GM11168 (cell line): ENCODE measurements around the gene HOXC10.

Experiments
- in situ Hi-C: fragments of 300-500 bp; cut with MboI; formaldehyde crosslinking; loops from one replicate; pipeline ENCODE4 v1.12.0; 2022; ENCODE audit warnings: low sequenced_read_pairs; ENCODE audit not compliant: unreplicated experiment

Gene HOXC10

DNA sequence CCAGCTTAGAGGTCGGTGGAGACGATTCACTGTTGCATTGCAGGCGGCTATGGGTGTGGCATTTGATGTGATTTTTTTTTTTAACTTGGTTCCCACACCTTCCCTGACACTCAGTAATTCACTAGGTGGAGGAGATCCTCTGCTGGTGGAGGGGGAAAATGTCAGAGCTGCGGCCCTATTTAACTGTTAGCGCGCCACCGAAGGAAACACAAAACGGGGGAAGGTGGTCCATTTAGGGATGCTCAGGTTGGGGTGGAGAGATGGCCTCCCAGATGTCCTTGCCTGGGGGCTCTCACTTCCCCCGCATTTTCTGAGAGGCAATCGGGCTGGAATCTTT, 34.5 kb upstream of the HOXC10 start:
- in situ Hi-C loops = no loop called here

DNA sequence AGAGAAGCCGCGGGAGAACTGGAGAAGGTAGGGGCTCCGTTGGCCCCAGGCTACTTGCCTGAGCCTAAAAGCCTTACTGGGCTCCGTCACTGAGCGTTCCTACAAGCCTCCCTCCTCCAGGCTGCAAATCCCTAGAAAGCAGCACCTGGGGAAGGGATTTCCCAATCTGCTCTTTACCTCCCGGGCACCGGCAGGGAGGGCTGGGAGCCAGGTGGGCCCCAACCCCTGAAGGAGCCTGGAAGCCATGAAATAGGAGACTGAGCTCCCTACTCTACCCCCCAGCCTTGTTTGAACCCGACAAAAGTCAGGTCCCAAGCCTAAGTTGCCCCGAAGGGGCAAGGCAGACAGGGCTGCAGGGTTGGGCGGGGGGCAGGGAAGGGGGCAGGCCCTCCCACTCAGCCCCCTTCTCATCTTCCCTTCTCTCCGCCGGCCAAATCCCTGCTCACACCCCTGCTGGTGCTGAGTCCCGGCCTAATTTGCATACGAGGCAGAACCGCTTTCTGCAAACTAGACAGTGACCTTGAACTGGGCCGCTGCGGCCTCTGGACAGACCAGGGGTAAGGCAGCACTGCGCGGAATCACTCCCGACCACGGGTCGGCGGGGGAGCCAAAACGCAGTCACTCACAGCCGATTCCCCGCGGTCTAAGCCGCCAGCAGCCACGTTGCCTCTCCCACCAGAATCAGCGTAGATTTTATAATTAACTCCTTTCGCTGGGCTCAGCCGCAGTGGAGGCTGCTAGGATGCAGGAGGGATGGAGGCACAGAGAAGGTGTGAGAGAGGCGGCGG, 34.0 kb upstream of the HOXC10 start:
- in situ Hi-C loops = no loop called here

GRCh38 chr12:53951577-53952334, 33.2 kb upstream of the HOXC10 start:
- in situ Hi-C loops = no loop called here

DNA sequence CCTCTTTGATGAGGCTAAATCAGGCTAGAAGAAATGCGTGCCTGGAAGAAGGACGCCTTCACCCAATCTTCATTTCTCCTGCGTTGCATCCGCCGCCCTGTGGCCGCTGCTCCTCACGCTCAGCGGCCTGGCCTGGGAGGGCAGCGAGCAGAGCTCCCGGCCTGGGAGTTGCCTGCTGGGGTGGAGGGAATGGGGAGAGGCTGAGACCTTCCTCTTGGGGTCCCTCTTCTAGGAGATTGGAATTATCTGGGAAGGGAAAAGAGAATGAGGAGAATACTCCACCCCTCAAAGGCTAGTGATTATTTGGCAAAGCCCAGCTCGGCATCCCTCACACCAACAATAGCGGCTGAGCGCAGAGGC, 32.6 kb upstream of the HOXC10 start:
- in situ Hi-C loops = no loop called here

DNA sequence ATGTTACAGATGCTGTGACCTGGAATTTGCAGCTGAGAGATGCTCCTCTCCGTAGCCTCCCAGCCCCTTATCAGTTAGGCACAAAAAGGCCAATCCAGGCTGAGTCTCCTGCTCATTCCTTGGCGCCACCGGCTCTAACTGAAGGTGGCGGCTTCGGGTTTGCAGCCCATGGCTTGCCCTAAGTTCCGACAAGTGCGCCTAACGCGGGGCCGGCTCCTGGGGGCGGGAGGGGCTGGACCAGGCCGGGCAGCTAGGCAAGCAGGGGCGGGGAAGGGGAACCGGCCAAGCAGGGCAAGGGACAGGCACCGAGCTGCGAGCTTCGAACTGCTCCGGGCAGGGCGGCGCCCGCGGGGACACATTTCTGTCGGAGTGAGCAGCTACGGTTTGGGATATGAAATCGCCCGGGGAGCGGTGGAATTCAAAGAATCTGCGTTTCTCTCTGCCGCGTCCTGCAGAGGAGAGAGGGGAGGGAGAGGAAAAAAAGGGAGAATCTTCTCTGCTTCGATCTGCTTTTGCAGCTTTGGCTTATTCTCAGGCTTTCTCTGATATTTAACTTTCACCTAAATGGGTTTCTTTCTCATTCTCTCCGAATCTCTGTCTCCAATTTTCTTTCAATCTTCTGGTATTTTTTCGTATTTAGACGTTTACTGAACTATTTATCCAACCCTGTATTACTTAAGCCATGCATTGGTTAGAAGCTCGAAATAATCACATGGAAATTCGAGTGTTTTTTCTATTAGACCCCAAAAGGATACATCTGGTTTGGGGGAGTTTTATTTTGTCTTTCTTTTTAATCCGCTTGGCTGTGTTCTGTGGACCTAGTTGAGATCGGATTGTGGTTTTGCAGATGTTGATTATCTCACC, 31.8 kb upstream of the HOXC10 start:
- in situ Hi-C loops = no loop called here

DNA sequence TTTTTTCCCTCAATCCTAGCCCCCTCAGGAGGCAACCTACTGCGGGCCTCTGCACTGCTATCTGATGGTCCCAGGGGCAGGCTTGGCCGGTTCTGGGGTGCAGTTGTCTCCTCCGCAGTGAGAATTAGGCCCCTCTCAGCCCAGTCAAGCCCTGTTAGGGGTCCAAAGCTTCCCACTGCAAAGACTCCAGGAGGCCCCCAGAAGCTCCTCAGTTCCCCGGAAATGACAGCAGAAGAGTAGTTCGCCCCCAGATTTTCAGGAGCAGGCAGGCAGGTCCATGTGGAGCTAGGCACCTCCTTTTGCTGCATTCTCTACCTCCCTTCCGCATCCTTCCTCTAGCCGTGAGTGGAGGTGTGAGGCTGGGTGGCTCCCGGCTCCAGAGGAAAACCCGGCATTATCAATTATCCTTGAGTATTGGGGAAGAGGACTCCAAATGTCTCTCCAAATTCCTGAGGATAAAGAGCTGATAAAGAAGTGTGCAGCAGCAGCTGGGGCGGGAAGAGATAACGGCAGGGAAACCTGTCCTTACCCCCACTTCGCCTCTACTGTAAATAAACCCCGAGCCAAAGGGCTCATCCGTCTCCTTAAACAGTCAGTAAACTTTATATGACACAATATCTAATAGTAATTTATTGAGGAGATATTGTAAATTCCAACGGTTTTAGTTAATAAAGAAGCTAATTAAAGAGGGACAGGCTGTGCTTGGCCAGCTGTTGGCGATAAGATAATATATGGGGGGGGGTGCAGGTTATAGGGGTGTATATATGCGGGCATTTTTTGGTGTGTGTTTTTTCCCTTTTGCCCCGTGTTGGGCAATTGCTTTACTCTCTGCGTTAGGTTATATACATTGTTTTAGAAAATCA, 30.9 kb upstream of the HOXC10 start:
- in situ Hi-C loops = no loop called here

DNA sequence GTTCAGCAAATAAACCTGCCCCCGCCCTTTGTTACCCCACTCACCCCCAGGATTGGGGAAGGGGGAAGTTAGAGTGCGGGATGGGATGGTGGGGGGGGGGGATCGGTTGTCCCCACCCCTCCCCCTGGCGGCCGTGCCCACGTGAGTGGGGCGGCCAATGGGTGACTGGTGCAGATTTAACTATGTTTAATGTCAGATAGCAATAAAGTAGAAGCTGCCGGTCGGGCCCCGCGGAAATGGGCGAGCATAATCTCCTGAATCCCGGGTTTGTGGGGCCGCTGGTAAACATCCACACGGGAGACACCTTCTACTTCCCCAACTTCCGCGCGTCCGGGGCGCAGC, 30.3 kb upstream of the HOXC10 start, which contains the start of gene HOXC12:
Gene HOXC12, plus strand, starts transcription at position 210 of the 342 bp plus-strand sequence. Its CDS starts 27 bp downstream, at position 237.
- in situ Hi-C loops = no loop called here

DNA sequence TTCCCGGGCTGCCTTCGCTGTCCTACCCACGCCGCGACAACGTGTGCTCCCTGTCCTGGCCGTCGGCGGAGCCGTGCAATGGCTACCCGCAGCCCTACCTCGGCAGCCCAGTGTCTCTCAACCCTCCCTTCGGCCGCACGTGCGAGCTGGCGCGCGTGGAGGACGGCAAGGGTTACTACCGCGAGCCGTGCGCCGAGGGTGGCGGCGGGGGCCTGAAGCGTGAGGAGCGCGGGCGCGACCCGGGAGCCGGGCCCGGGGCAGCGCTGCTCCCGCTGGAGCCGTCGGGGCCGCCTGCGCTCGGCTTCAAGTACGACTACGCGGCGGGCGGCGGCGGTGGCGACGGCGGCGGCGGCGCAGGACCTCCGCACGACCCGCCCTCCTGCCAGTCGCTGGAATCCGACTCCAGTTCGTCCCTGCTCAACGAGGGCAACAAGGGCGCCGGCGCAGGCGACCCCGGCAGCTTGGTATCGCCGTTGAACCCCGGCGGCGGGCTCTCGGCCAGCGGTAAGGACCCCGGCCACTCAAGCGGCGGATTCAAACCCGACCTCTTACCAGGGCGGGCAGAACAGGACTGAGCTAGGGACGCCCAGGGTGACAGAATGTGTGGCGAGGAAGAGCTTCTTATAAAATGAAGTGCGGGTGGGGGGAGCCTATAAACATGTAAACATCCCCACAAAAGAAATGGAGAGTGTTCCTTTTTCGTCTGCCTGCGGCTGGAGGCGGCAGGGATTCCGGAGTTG, 29.7 kb upstream of the HOXC10 start:
- in situ Hi-C loops = no loop called here

GRCh38 chr12:53955776-53956250, 29.1 kb upstream of the HOXC10 start:
- in situ Hi-C loops = no loop called here

DNA sequence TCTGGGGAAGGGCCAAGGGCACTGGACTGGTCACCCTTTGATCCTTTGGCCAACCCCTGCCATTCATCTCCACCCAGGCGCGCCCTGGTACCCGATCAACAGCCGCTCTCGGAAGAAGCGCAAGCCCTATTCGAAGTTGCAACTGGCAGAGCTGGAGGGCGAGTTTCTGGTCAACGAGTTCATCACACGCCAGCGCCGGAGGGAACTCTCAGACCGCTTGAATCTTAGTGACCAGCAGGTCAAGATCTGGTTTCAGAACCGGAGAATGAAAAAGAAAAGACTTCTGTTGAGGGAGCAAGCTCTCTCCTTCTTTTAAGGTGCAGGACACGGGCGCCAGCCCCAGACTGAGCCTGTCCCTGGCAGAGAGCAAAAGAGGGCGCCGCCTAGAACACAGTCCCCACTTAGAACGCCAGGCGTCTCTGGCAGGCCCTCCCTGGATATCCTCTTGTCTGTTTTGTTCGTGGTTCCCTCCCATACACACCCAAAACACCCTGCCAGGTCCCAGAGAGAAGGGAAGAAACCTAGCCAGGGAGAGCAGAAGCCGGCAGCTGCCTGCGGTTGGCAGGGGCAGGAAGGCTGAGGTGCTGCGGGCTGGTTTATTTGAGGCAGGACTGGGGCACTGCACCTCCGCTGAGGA, 28.6 kb upstream of the HOXC10 start:
- in situ Hi-C loops = no loop called here

DNA sequence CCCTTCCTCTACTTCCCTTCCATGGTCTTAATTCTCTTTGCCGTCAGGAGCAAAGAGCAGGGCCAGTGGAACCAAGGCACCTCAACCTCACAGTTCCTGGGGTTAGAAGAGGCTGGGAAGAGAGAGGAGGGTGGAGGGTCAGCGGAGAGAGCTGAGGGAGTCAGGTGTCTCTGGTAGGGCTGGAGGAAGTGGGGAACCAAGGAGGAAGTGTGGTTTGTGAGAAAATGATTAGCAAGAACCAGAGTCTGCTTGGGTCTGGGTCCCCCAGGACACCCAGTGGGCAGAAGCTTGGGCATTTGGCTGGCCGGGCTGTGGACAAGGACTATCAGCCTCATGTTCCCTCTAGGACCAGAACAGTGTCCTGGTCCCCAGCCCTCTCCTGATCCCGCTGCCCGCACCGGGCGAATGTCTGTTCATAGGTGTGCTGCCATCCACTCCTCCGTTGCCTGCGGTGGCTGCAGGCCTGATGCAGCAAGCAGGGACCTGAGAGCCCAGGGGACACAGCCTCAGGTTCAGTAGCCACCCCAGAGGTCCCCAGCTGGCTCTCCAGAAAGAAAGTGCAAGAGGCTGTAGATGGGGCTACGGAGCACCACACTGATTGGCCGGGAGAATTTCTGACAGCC, 27.9 kb upstream of the HOXC10 start:
- in situ Hi-C loops = no loop called here

DNA sequence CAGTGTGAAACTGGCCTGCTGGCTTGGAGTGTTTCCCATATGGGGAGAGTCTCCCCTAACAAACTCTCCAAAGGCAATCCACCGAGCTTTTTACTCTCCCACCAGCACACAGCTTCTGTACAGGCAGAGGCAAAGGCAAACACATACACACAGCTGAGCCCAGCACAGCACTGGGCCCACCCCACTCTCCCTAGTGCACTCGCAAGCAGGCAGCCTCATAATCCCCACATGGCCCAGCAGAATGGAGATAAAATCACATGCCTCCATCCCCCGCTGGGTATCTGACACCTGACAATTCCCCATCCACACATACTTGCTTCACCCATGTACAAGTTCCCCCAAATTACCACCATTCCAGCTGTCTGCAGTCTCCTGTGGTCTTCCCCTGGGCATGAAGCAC, 26.8 kb upstream of the HOXC10 start:
- in situ Hi-C loops = no loop called here

GRCh38 chr12:53959314-53959713, 25.6 kb upstream of the HOXC10 start:
- in situ Hi-C loops = no loop called here

DNA sequence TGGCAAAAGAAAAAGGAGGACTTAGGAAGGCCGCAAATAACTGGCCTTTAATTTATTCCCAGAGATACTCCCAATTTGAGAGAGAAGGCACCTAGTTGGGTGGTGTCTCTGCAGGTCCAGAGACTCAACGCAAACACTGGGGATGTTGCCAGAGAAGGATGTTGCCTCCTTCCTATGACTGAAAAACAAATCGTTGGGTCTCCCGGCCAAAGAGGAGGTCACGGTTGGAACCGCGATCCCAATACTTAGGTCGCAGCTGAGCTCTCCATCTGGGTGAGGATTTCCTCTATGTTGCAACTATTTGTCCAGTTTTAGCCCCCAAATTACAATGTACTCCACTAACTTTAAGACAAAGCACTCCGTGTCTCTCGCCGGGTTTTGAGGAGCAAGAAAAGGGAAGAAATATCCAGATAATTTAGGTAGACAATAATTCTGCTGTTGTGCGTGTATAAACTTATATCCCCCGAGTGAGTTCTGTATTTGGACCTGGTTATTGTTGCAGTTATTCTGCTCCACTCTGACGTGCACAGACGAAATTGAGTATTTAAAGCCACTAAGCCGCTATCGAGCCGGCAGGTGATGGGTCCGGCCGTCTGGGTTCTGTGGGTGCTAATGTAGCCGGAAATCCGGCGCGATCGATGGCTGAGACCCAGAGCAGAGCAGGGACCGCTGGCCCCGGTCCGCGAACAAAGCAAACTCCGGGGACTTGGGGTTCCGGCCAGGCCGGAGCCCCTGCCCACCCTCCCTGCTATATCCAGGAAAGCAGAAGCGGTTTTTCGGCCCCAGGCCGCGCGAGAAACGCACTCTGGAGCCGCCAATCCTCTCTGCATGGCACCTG, 24.5 kb upstream of the HOXC10 start:
- in situ Hi-C loops = no loop called here

GRCh38 chr12:53961025-53961761, 23.8 kb upstream of the HOXC10 start:
- in situ Hi-C loops = no loop called here

GRCh38 chr12:53963005-53963404, 21.9 kb upstream of the HOXC10 start:
- in situ Hi-C loops = no loop called here
